Measurements from ENCODE around the gene JUP. TPM values are rescaled to one million over a fixed set of nuclear protein-coding genes. Genes with fewer than 3 reads are reported as not detected.

JUP gene
- total RNA-seq, 1 experiment from 2014 or later = 131 TPM

- H3K27me3 Mint-ChIP-seq (ENCODE audit: insufficient read depth, unreplicated experiment) = peaks cover 27% of the 10 kb centered on the region
- peak; percentile 41 for DNase-seq (ENCODE audit: unreplicated experiment)
- POLR2A ChIA-PET = interaction anchor here (1.3 kb wide), 1 partner anchor 61 kb away, joined by 4 read pairs; no protein-coding TSS in a partner anchor
- no peaks in the 10 kb centered on the region for H3K9me3 Mint-ChIP-seq (ENCODE audit: unreplicated experiment)
- H3K4me3 Mint-ChIP-seq (ENCODE audit: unreplicated experiment) = no peak overlapping the region
- no peaks in the 10 kb centered on the region for H3K36me3 Mint-ChIP-seq (ENCODE audit: insufficient read depth, unreplicated experiment)
- H3K4me1 Mint-ChIP-seq (ENCODE audit: insufficient read depth, unreplicated experiment) = peaks cover 16% of the 10 kb centered on the region
- peak overlapping the region; percentile 78 for H3K27ac Mint-ChIP-seq (ENCODE audit: low read depth, unreplicated experiment)
- TF ChIP-seq CTCF (IDR thresholded peaks at IDR 0.05; ENCODE audit: unreplicated experiment) = no peak
- intact Hi-C loops (cut with micrococcal nuclease) = loop anchor here (2.0 to 5.0 kb wide), 4 partner anchors 33 to 377 kb away; partner anchors contain the start of gene P3H4
- BruUV-seq (replicated peaks) = no TSS peak
- CTCF ChIA-PET = interaction anchor here (1.8 kb wide), 1 partner anchor 61 kb away, joined by 10 read pairs; no protein-coding TSS in a partner anchor
Measured at GRCh38 chr17:41739661-41740352, 46.7 kb downstream of the JUP start.

- Mint-ChIP-seq H3K4me3 (ENCODE audit: unreplicated experiment) (no peak overlapping the region), H3K9me3 (ENCODE audit: unreplicated experiment) (no peaks in the 10 kb centered on the region), H3K4me1 (ENCODE audit: insufficient read depth, unreplicated experiment) (peaks cover 16% of the 10 kb centered on the region), H3K36me3 (ENCODE audit: insufficient read depth, unreplicated experiment) (no peaks in the 10 kb centered on the region), H3K27me3 (ENCODE audit: insufficient read depth, unreplicated experiment) (peaks cover 35% of the 10 kb centered on the region), H3K27ac (ENCODE audit: low read depth, unreplicated experiment) (peak overlapping the region; percentile 78)
- ChIA-PET POLR2A (interaction anchor here (1.3 to 1.9 kb wide), 2 partner anchors 54 to 63 kb away, joined by 4 read pairs; no protein-coding TSS in a partner anchor), CTCF (interaction anchor here (0.6 kb wide), 1 partner anchor 36 kb away, joined by 3 read pairs; no protein-coding TSS in a partner anchor)
- DNase-seq (ENCODE audit: unreplicated experiment) = no peak
- no peak for TF ChIP-seq CTCF (IDR thresholded peaks at IDR 0.05; ENCODE audit: unreplicated experiment)
- no TSS peak for BruUV-seq (replicated peaks)
- intact Hi-C loops (cut with micrococcal nuclease) = loop anchor here (1.0 to 5.0 kb wide), 6 partner anchors 34 to 379 kb away; partner anchors contain the start of gene P3H4
Measured at GRCh38 chr17:41738801-41739112, 47.8 kb downstream of the JUP start.

- no TSS peak for BruUV-seq (replicated peaks)
- DNase-seq (ENCODE audit: unreplicated experiment) = peak; percentile 82
- peaks cover 40% of the 10 kb centered on the region for H3K27me3 Mint-ChIP-seq (ENCODE audit: insufficient read depth, unreplicated experiment)
- ChIA-PET CTCF (interaction anchor here (0.7 to 4.7 kb wide), 19 partner anchors 9 to 776 kb away, joined by 3 to 37 read pairs (median 5); partner anchors contain the start of genes JUP and P3H4), POLR2A (interaction anchor here (0.6 to 3.0 kb wide), 9 partner anchors 13 to 125 kb away, joined by 3 to 23 read pairs (median 4); partner anchors contain the start of genes EIF1, JUP and P3H4)
- no peak overlapping the region for H3K4me3 Mint-ChIP-seq (ENCODE audit: unreplicated experiment)
- peak overlapping the region; percentile 42 for H3K27ac Mint-ChIP-seq (ENCODE audit: low read depth, unreplicated experiment)
- H3K9me3 Mint-ChIP-seq (ENCODE audit: unreplicated experiment) = no peaks in the 10 kb centered on the region
- TF ChIP-seq CTCF (IDR thresholded peaks at IDR 0.05; ENCODE audit: unreplicated experiment) = peak; percentile 95
- peaks cover 16% of the 10 kb centered on the region for H3K4me1 Mint-ChIP-seq (ENCODE audit: insufficient read depth, unreplicated experiment)
- intact Hi-C loops (cut with micrococcal nuclease) = loop anchor here (1.0 to 5.0 kb wide), 6 partner anchors 35 to 379 kb away; partner anchors contain the start of gene P3H4
- no peaks in the 10 kb centered on the region for H3K36me3 Mint-ChIP-seq (ENCODE audit: insufficient read depth, unreplicated experiment)
Measured at GRCh38 chr17:41738077-41738800, 48.3 kb downstream of the JUP start.

- no peak for TF ChIP-seq CTCF (IDR thresholded peaks at IDR 0.05; ENCODE audit: unreplicated experiment)
- Mint-ChIP-seq H3K4me3 (ENCODE audit: unreplicated experiment) (no peak overlapping the region), H3K9me3 (ENCODE audit: unreplicated experiment) (no peaks in the 10 kb centered on the region), H3K27me3 (ENCODE audit: insufficient read depth, unreplicated experiment) (peaks cover 46% of the 10 kb centered on the region), H3K27ac (ENCODE audit: low read depth, unreplicated experiment) (peak overlapping the region; percentile 42), H3K36me3 (ENCODE audit: insufficient read depth, unreplicated experiment) (no peaks in the 10 kb centered on the region), H3K4me1 (ENCODE audit: insufficient read depth, unreplicated experiment) (peaks cover 16% of the 10 kb centered on the region)
- BruUV-seq (replicated peaks) = no TSS peak
- CTCF ChIA-PET = interaction anchor here (0.6 to 4.7 kb wide), 23 partner anchors 10 to 777 kb away, joined by 3 to 37 read pairs (median 5); partner anchors contain the start of genes JUP and P3H4
- intact Hi-C loops (cut with micrococcal nuclease) = loop anchor here (1.0 to 5.0 kb wide), 6 partner anchors 35 to 380 kb away; partner anchors contain the start of gene P3H4
- no peak for DNase-seq (ENCODE audit: unreplicated experiment)
- POLR2A ChIA-PET = interaction anchor here (0.6 to 3.0 kb wide), 10 partner anchors 13 to 126 kb away, joined by 3 to 23 read pairs (median 4); partner anchors contain the start of genes EIF1, JUP and P3H4
Measured at GRCh38 chr17:41737680-41738023, 48.9 kb downstream of the JUP start.
